HG02798 (cell line): ENCODE data around the gene SSU72.
"Not testable (repeated sequence)": the region's sequence is repeated elsewhere in the genome, so short reads cannot be mapped to it uniquely, and the experiment has no call there.

ENCODE experiments used
- ATAC-seq: cut with Tn5 transposase; IDR thresholded peaks from one replicate; pipeline ENCODE4 v1.9.1; 2021; ENCODE audit warnings: mild to moderate bottlenecking; ENCODE audit not compliant: unreplicated experiment, poor library complexity

The SSU72 gene

DNA sequence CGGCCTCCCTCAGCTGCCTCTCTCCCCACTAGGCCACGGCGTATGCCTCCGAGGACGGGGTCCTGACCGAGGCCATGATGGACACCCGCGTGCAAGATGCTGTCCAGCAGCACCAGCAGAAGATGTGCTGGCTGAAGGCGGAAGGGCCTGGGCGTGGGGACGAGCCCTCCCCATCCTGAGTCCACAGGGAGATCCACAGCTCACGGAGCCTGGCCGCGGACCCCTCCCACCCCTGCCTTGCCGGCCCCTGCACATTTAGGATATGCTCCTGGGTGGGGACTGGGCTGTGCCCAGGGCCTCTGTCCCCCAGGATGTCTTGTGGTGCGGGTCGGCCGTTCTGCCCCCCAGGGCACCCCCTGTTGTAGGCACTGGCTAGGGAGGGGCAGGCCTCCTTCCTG is 40.8 kb downstream of the SSU72 start:
- ATAC-seq: not testable (repeated sequence)

DNA sequence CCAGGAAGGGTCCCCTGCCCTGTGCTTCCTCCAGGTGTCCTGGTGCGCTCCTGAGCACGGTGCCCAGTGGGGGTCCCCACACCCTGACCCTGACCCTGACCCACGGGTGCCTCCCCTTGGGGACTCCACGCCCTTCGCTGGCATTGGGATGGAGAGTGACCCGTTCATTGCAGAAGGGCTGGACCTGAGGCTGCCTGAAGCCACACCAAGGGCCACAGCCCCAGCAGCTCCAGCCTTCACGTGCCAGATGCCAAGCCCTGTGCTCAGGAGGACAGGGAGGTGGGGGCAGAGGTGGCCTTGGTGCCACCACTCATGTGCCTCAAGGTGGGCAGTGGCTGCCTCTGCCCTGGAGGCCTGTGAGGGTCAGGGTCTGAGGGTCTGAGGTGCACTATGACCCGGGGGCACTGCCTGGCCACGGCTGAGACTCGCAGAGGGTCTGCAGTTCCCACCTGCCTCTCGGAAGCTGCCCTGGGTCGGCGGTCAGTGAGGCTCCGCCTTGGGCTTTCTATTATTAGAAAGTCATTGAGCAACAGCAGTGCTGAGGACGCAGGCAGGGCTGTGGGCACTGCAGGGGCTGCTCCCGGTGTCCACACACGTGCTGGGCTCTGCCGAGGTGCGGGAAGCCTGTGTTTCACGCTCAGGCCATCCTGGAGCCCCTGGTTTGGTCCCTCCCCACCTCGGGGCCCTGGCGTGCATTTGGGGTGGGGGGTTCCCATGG is 41.3 kb downstream of the SSU72 start:
- not testable (repeated sequence) for ATAC-seq

DNA sequence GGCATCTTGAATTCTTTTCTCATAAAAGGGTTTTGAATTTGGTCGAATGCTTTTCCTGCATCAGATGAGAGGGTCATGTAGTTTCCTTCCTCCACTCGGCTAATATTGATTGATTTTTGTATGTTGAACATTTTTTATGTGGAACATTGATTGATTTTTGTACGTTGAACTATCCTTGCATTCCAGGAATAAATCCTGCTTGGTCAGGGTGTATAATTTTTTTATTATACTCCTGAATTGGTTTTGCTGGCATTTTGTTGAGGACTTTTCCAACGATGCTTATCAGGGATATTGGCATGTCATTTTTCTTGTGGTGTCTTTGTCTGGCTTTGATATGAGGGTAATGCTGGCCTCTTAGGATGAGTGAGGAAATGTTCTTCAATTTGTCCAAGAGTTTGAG is 42.7 kb downstream of the SSU72 start:
- ATAC-seq: no peak

DNA sequence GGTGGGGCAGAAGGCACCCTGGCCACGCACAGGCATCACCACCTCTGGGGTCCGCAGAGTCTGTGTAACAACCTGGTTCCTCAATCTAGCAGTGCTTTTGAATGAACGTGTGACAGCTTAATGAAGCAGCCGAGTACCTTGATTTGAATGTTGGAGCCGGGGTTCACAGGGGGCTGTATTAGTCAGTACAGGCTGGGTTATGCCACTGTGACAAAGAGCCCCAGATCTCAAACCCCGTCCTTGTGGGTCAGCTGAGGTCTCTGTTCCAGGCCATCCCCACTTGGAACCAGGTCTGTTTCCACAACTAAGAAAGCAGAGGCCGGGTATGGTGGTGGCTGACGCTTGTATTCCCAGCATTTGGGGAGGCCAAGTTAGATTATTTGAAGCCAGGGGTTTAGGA is 44.7 kb downstream of the SSU72 start:
- ATAC-seq: no peak

DNA sequence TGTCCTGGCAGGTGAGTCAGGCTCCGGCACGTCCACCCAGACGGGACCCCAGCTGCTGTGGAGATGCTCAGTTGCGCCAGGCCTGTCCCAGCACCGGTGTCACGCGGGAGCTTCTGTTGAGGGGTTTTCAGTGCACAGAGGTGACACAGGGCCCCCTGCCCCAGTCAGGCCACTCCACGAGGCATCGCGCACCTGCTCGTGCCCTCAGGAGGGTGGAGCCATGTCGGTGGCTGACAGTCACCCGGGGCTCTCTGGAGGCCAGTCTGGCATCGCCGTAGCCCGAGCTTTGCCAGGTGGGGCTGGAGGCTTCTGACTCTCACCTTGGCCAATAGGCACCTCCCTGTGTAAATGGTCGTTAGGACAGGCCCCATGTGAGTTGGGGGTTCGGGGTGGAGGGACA is 45.3 kb downstream of the SSU72 start:
- no peak for ATAC-seq

DNA sequence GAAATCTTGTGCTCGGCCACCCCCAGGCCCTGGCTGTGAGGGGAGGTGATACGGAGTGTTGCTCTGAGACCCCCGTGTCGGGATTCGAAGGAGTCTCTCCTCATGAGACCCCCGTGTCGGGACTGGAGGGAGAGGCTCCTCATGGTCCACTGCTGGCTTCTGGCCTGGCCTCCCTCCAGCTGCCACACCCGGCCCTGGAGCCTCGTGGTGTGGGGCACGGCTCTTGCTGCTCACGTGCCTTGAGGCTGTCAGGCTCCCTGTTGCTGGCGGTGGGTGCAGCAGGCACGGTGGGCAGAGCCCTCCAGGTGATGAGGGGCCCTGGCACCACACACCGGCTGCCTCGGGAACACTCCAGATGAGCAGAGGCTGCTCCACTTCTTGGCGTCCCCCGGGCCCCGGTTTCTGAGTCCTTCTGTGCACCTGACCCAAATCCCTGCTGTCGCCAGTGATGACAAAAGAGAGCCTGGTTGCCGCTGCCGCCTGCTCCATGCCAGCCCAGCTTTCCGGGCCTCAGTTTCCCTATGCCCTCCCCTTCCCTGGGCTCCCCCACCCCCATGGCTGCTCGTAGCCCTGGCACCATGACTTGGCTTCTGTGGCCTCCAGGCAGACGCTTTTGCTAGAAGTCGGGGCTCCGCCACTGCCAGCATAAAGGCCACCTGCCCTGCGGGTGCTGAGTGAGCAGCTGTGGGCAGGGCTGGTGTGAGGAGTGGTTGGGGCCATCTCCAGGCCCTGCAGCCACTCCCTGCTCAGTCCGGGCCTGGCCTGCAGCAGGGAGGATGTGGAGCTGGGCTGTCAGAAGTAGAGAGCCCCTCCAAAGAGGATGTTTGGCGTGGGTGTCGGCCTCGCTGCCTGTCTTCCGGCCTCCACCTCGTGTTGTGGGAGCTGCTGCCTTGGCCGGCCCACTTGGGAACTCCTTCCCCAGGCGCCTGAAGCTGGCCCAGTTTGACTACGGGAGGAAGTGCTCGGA is 46.1 kb downstream of the SSU72 start:
- ATAC-seq: no peak

DNA sequence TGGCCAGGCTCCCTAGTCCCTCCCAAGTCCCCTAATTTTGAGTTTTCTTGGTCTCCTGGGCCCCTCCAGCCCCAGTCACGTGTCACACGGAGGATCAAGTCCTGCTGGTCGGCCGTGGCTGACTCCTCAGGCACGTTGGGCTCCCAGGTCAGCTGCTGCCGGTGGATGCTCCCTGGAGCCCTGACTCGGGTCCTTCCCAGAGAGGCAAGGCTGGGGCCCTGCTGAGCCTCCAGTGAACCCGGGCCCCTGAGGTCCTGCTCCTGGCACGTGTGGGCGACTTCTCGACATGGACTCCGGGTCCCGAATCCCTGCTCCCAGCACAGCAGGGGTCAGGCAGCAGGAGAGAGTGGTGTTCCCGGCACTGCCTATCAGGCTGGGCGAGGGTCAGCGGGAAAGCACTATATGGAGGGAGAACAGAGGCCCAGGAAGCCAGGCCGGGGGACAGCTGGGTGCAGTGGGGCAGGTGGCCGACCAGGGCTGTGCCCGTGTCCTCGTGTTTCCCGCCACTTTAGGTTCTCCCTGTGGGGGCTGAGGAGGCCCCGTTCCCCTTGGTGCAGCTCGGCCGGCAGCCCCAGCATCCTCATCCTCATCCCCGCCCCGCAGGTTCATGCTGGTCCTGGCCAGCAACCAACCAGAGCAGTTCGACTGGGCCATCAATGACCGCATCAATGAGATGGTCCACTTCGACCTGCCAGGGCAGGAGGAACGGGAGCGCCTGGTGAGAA is 47.4 kb downstream of the SSU72 start:
- ATAC-seq: no peak

DNA sequence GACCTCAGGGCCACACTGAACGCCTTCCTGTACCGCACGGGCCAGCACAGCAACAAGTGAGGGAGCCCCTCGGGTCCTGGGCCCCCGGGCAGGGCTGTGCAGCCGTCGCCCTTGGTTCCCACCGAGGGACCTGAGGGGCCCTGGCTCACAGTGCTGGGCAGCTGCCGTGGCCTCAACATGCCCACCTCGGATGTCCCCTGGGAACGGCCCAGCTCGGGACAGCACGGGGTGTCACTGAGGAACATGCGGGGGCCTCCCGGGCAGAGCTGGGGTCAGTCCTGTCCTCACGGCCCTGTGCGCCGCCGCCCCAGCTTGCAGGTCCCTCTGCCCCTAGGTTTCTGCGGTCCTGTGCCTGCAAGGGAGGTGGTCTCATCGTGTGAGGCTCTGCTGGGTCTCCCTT is 48.2 kb downstream of the SSU72 start:
- ATAC-seq: not testable (repeated sequence)

DNA sequence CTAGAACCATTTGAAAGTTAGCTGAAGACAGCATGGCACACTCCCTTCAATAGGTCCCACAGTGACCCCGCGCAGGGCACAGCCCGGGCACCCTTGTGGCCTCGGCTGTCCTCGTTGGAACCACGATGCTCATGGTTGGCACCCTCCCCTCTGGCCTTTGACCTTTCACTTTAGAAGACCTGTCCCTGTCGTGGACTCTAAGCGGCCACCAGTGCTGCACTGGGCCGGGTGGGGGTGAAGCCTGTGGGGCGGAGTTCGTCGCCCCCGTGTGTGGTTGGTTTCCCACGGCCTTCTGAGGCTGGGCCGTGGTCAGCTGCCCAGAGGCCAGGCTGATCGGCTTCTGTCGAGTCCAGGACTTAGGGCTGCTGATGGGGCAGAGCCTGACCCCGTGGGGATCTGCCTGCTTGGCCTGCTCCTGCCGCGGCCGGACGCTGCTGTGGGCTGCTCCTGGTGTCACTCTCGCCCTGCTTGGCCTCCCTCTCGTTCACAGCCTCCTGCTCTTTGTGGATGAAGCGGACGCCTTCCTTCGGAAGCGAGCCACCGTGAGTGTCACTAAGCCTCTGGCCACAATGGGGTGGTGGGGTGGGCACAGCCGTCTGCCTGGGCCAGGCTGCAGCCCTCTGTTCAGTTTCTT is 49.8 kb downstream of the SSU72 start:
- ATAC-seq: not testable (repeated sequence)

DNA sequence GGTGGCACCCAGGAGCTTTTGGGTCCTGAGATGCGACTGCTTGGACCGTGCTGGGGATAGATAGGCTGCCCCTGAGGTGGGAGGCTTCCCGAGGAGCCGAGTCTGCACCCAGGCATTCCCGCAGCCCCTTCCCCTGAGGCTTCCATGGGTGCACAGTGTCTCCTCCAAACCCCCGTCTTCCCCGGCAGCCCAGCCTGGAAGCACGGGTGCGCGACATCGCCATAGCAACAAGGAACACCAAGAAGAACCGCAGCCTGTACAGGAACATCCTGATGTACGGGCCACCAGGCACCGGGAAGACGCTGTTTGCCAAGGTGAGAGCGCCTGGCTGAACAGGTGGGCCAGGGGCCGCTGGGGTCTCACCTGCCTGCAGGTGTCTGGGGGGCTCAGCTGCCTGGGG is 51.0 kb downstream of the SSU72 start:
- not testable (repeated sequence) for ATAC-seq

DNA sequence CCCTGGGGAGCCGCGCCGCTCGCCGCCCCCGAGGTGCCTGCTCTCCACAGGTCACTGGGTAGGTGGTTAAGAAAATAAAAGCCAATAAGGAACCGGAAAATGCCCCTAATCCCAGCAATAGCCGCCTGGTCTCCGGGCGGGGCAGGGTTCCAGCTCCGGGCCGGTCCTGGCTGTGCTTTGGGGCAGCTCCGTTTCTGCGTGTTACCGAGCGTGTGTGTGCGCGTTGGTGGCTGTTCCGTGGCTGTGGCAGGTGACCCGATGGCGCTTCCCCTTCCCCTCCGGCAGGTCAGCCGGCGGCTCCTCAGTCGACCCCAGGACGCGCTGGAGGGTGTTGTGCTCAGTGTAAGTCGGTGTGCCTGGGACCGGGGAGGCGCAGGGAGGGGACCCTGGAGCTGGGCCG is 51.4 kb downstream of the SSU72 start:
- not testable (repeated sequence) for ATAC-seq

DNA sequence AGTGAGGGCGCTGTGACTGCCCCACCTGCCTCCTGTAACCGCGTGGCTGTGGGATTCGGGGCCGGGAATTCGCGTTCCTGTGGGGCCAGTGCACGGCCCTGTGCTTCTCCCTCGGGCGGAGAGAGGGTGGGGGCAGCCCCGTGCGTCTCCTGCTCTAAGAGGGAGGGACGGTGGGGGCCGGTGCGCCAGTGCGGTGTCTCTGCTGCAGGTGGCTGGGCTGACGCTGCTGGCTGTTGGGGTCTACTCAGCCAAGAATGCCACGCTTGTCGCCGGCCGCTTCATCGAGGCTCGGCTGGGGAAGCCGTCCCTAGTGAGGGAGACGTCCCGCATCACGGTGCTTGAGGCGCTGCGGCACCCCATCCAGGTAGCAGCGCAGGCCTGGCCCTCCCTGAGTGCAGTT is 52.1 kb downstream of the SSU72 start:
- not testable (repeated sequence) for ATAC-seq

DNA sequence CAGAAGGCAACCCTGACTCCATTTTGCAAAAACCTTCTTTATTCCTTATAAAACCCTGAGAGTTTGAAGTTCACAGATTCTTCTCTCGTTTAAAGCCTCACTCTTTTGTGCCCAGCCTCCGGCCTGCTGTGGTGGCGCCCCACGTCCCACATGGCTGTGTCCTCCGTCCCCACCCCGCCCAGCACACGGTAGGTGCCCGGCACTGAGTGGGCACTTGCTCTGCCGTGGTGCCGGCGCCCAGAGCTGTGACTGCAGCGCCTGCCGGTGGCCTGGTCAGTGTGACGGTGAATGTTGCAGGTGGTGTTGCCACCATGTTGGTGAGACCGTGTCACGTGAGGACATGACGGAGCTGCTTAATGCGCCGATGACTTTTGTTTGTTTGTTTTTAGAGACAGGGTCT is 53.3 kb downstream of the SSU72 start:
- ATAC-seq: no peak

DNA sequence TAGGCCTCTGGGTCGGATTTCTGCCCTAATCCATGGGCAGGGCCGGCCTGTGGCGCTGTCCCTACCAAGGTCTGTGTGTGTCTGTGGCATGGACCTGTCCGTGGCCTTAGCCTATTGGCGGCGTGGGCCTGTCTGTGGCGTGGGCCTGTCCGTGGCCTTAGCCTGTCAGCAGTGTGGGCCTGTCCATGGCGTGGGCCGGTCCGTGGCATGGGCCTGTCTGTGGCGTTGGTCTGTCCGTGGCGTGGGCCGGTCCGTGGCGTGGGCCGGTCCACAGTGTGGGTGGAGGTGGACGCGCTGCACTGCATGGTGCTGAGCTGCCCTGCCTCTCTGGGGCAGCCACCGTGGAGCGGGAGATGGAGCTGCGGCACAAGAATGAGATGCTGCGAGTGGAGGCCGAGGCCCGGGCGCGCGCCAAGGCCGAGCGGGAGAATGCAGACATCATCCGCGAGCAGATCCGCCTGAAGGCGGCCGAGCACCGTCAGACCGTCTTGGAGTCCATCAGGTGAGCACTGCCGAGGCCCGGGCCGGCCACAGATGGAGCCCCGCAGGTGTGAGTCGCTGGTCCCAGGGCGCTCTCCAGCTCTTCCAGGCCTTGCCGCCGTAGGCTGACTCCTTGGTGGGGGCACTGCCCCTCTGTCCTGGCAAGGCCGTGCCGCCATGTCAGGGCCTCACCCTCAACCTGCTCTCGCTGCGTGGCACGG is 54.7 kb downstream of the SSU72 start:
- ATAC-seq: not testable (repeated sequence)

DNA sequence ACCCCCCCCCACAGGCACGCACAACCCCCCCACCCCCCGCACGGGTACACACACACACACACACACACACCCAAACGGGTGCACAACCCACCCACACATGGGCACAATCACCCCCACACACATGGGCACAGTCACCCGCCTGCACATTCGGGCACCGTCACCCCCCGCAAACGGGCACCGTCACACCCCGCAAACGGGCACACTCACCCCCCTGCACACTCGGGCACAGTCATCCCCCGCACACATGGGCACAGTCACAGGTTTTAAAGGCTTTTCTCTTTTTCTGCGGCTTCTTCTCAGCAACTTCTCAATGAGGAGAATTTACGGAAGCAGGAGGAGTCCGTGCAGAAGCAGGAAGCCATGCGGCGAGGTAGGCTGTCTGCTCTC is 56.0 kb downstream of the SSU72 start:
- ATAC-seq: not testable (repeated sequence)

DNA sequence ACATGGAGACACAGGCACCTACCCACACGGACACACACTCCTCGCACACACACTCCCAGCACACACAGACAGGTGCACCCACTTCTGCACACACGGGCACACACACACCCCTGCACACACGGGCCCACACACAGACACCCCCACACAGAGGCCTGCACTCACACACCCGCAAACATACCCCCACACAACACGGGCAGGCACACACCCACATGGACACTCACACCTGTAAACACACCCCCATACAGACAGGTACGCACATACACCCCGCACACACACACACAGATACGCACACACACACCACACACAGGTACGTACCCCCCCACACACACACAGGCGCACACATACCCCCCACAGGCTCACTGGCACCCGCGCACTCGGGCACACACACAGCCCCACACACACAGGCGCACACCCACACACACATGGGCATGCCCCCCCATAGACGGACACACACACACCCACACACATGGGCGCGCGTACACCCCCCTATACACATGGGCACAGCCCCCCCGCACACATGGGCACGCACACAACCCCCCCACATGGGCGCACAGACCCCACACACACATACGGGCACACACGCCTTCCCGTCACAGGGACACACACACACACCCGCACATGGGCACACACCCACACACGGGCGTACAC is 56.6 kb downstream of the SSU72 start:
- no peak for ATAC-seq

DNA sequence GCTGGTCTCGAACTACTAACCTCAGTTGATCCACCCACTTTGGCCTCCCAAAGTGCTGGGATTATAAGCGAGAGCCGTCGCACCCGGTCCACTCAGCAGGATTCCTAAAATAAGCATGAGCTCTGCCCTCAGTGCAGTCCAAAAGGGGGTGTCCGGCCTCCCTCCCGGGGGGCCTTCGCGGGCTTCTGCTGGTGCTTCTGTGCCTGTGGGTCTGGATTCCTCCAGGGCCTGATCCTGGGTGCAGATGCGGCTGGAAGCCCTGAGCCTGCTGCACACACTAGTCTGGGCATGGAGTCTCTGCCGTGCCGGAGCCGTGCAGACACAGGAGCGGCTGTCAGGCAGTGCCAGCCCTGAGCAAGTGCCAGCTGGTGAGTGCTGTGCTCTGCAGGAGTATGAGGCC is 57.7 kb downstream of the SSU72 start:
- ATAC-seq: not testable (repeated sequence)

DNA sequence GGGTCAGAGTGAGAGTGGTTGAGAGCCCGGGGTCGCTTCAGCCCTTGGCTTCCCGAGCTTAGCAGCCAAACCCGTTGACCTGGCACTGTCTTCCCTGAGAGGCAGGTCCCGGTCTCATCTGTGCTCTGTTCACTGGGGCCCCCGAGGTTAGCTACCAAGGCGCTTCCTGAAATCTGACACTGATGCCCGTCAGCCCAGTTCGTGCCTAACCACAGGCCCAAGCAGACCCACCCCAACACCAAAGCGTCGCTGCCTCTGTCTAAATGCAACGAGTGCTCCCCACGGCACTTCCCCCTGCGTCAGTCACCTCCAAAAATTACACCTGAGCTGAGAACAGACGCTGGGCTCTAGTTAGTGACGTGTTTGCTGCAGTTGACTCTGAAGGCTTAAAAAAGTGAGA is 60.3 kb downstream of the SSU72 start:
- not testable (repeated sequence) for ATAC-seq

DNA sequence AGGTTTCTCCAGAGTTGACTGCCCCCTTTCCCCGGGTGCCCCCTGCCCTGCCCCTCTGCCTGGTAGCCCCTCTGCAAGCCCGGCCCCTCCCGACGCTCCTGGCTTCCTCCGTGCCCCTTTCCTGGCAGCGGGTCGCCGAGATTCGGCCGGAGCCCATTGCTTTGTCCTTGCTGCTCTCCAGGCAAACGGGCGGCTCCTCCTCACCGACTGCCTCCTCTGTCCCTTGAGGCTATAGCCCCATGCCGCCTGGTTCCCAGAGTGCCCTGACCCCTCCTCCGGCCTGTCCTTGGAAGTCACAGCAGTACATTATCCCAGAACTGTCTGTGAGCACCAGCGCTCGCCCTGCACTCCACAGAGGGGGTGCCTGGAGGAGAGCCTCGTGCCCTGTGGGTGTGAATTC is 61.0 kb downstream of the SSU72 start:
- ATAC-seq: not testable (repeated sequence)
